OCI-LY3 (cell line): ENCODE results near the gene KCNA10.

Experiments used
- CTCF ChIP-seq: fragments of 200-600, 300-600 bp; sonication (generic); IDR thresholded peaks from 2 replicates; pipeline ENCODE4 v1.5.1; 2014; ENCODE audit warnings: antibody characterized with exemption, low read length, low read depth
- EZH2phosphoT487 ChIP-seq: fragments of 200-600 bp; shearing (Covaris generic); IDR thresholded peaks from 2 replicates; pipeline ENCODE4 v1.6.1; 2018; ENCODE audit warnings: antibody characterized with exemption, mixed run types, low read depth

- TF ChIP-seq CTCF, result no peak
- TF ChIP-seq EZH2phosphoT487, result no peak
Measured at GRCh38 chr1:110515041-110515440, 3.9 kb downstream of the KCNA10 start.
